GM18520 (cell line): ENCODE measurements around the gene METAP1.
"Not testable (repeated sequence)": the region's sequence is repeated elsewhere in the genome, so short reads cannot be mapped to it uniquely, and the experiment has no call there.

Experiments used
- ATAC-seq: cut with Tn5 transposase; IDR thresholded peaks from one replicate; pipeline ENCODE4 v1.9.1; 2021; ENCODE audit not compliant: unreplicated experiment

The METAP1 gene

DNA sequence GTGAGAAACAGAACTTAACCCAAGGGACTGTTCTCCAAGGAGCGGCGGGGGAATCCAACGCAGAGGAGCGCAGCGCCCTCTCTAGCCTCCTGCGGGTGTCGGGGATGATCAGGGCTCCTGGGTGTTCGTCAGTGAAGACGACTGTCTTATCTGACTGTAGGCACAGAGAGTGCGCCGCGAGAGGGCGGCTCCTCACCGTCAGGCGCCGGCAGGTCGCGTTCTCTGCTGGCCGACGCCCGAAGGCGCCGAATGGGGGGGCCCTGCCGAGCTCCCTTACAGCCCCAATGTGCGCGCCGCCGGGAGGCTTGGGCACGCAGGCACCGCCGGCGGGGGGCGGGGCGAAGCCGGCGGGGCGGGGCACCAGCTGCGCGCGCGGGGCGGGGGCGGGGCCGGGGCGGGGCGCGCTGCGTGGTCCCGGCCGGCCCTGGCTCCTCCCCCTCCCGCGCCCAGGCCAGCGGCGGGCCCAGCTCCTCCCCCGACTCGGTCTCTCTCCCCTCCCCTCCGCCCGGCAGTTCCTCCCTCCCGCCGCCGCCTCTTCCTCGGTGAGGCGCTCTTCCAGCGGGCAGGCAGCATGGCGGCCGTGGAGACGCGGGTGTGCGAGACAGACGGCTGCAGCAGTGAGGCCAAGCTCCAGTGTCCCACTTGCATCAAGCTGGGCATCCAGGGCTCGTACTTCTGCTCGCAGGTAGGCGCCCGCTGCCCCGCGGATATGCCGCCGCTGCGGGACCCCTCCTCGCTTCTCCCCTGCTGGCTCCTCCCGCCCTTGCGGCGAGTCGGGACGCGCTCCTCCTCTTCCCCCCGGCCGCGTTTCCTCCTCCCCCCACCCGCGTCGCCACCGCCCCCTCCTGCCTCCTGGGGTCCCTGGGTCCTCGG lies at the start of gene METAP1:
METAP1 (plus strand) TSS at position 539 of the 873 bp plus-strand sequence; CDS start at position 572, 33 bp downstream.
- peak; percentile 97 for ATAC-seq

- no peak for ATAC-seq
Measured at GRCh38 chr4:98946359-98946758, 49.2 kb upstream of the METAP1 start.

DNA sequence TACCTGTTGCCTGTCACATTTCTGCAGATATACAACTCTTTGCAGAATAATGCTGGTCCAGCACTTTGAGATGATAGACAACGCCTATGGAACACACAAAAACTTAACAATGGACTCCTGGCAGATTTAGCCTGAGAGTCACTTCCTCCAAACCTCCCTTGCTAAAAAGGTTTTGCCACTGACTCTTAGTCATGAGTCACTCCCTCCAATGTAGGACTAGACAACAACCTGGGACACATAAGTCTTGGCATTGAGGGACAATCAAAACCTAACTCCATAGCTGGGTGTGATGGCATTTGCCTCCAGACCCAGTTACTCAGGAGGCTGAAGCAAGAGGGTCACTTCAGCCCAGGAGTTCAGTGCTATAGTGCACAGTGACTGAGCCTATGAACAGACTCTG lies 44.6 kb upstream of the METAP1 start:
- no peak for ATAC-seq

DNA sequence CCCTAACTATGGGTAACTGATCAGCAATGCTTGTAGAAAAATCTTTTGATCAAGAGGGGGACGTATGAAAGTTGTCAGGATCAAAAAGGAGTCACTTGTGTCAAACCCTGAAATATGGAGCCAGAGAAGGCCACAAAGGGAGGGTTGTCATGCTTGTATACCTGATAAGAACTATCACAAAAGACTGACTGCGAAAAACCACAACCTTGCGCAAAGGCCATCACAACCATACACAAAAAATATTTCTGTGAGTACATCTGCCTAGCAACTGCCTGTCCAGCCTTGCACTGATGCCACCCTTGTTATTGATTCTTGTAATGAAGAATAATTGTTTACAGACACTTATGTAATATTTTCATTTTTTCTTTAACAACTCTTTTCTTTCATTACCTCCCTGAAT lies 43.8 kb upstream of the METAP1 start:
- ATAC-seq, result no peak

GRCh38 chr4:98955229-98955628 lies 40.3 kb upstream of the METAP1 start:
- ATAC-seq, result no peak

- no peak for ATAC-seq
Measured at GRCh38 chr4:98958065-98958464, 37.5 kb upstream of the METAP1 start.

- no peak for ATAC-seq
Measured at GRCh38 chr4:98959411-98959810, 36.1 kb upstream of the METAP1 start.

GRCh38 chr4:98961770-98962169 lies 33.8 kb upstream of the METAP1 start:
- ATAC-seq, result no peak

DNA sequence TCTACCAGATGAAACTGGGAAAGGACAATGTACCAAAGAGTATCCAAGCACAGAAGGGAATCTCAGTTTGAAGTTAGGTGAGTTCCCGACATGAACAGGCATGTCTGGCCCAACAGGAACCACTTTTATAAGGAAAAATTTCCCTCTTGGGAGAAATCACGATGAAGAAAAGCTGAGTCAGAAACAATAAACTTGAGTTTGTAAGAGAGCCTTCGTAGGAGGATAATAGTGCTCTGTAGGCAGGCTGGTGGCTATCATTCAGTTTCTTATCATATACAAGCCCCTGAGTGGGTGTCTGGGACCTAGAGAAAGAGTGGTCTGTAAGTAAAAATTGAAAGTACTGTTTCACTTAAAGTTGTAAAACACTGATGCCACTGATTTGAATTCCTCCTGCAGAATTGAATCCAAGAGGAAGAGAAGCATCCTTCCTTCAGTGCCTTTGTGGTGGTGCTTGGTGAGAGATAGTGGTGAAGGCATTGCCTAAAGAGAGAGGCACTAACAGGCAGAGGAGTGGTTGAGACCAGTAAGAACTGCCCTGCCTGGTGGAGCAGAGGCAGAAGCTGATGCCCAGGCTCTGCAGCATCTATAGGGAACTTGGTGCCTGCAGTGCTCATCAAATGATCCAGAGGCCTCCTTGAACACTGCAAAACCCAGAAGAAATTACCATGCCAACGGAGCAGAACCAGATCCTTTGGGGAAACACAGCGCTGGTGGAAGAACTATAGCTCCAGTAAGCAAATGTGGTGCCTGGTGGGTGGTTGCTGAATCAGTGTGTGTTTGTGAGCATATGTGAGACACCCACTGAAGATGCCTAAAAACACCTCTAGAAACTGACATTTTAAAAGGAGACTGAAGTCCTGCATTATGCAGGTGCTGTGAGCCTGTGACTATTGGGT lies 31.7 kb upstream of the METAP1 start:
- no peak for ATAC-seq

DNA sequence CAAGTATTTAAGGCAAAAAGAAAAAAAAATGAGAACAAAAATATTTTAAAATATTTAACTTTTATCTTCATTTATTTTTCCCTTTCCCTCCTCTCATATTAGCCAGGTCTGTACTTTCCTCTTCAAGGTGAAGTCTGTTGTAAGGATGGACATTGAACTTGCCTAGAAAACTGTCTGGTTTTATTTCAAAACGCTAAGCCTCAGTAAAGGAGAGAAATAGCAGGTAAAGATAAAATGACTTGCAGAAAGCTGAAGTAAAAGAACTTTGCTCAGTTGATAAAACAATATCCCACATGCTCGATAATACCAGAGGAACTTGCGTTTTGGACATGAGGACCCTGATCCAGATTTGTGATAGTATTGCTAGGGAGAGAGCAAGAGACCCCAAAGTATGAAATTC lies 28.6 kb upstream of the METAP1 start:
- no peak for ATAC-seq

DNA sequence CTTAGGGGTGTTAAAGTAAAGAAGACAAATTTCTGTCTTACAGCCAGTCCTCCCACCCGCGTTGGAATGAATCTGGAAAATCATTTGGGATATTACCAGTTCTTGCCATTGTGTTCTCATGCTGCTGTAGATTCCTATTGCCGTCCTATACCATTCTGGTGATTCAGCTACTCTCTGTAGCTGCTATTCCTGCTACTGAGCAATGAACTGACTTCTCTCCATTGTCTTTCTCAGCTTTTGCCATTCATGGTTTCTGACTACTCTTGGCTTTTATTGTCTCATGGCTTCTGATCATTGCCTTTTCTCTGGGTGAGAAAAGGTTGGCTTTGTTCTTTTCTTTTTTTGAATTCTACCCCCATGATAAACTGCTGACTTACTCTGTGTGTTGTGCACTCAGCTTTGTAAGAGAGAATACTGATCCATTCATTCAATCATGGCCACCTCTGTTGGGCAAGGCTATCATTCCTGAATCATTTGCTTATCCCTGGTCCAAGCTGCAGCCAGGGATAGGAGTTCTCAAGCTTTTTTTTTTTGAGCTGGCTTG lies 27.7 kb upstream of the METAP1 start:
- ATAC-seq, result no peak

DNA sequence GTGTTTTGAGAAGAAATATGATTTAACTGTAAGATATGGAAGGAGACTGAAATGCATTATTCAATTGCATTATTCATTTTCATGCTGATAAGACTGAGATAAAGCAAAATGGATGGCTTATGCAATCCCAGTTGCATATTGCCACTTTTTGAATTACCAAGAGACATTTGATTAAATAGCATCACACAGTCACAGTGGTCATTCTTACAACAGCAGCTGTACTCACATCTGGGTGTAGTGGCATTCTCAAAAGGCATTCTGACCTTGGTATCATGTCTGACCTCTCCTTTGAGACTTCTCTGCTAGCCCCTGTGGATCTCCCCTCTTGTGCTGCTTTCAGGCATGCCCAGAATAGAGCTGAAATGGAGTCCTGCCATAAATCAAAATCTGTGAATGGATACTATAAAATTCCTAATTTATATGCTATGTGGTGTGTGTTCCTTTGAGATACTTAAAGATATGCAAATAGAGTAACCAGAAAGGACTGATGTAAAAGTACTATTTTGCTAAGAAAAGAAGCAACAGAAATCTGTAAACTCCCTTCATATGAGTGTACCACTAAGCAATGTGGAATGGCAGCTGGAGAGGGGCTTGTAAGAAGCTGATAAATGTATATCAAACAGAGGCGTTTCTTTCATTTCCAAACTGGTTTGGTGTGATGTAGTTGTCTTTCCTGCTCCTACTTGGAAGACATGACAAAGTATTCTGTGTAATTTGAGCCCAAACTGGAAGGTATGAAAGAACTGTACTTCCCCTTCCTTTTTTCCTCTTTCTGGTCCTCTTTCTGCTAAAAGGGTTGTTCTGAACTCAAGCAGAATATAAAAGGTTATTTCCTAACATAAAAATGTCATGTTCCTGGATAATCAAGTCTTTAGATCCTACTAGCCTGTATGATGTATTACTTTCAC lies 25.4 kb upstream of the METAP1 start:
- no peak for ATAC-seq

- ATAC-seq, result no peak
Measured at GRCh38 chr4:98976716-98977115, 18.8 kb upstream of the METAP1 start.

GRCh38 chr4:98977557-98977956 lies 18.0 kb upstream of the METAP1 start:
- no peak for ATAC-seq

DNA sequence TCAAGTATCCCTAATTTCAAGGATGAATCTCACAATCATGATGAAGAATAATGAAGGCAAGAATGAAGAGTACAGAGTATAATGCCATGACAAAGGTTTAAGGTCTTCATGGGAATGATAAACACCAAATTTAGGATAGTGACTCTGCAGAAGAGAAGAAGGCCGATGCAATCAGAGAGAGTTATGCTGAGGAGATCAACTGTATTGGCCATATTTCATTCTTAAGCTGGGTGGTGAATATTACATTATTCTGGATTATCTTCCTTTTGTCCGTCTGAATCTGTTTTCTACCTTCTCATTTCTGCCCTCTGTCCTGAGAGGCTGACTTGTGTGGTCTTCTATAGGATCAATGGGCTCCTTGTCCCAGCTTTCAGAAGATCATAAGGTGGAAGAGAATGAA lies 7.8 kb upstream of the METAP1 start:
- ATAC-seq, result no peak

- ATAC-seq, result not testable (repeated sequence)
Measured at GRCh38 chr4:98992835-98993234, 2.7 kb upstream of the METAP1 start.

DNA sequence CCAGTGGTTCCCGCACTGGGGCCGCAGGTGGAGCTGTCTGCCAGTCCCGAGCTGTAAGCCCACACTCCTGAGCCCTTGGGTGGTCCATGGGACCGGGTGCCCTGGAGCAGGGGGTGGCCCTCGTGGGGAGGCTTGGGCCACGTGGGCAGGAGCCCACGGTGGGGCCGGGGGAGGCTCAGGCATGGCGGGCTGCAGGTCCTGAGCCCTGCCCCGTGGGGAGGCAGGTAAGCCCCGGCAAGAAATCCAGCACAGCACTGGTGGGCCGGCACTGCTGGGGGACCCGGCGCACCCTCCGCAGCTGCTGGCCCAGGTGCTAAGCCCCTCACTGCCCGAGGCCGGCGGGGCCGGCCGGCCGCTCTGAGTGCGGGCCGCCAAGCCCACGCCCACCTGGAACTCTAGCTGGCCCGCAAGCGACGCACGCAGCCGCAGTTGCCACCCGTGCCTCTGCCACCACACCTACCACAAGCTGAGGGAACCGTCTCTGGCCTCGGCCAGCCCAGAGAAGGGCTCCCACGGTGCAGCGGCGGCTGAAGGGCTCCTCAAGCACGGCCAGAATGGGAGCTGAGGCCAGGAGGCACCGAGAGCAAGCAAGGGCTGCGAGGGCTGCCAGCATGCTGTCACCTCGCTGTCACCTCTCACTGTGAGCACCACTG lies 2.0 kb upstream of the METAP1 start:
- no peak for ATAC-seq

GRCh38 chr4:98994474-98995182 lies 893 bp upstream of the METAP1 start:
- no peak for ATAC-seq

DNA sequence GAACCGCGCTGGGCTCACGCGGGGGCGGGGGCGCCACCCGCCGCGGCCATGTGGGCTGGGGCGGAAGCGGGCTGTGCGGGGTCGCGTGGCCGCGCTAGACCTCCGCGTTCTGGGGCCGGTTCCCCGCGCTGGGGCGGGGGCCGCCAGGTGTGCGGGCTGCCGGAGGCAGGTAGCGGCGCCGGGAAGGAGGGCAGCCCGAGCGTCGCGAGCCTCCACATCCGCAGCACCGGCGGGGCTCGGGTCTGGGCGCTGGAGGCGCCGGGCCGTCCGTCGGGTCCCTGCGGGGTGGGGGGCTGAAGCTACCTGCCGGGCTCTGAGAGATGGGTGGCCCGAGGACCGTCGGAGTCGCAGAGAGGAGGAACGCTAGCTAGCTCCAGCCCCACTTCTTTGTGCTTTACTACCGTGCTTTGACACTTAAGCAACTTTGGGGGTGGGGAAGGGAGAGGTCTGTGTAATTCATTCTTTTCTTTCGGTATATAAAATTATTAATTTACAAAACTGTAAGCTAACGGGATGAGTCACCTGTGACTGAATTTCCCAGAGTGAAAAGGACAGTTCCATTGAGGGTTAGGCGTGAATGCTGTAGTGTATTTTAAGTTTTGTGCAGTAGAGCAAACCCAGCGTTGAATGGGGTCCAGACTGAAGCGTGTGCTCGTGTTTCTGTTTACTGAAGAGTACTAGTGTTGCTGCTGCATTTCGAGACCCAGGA lies 689 bp downstream of the METAP1 start:
- ATAC-seq, result peak; percentile 3
